T-helper 9 cell (primary cell): ENCODE data around the gene TRIP11.
"Not testable (repeated sequence)": the region's sequence is repeated elsewhere in the genome, so short reads cannot be mapped to it uniquely, and the experiment has no call there.

Experiments
- DNase-seq: peaks from one replicate; pipeline ENCODE4 v3.0.0-alpha.2; 2020
- total RNA-seq, 2 donors: gene quantifications; one replicate each; lab custom pipeline; 2026; lab: John Stamatoyannopoulos, UW

The TRIP11 gene
- total RNA-seq = 53.6 to 127 reads per million in 2 donors

DNA sequence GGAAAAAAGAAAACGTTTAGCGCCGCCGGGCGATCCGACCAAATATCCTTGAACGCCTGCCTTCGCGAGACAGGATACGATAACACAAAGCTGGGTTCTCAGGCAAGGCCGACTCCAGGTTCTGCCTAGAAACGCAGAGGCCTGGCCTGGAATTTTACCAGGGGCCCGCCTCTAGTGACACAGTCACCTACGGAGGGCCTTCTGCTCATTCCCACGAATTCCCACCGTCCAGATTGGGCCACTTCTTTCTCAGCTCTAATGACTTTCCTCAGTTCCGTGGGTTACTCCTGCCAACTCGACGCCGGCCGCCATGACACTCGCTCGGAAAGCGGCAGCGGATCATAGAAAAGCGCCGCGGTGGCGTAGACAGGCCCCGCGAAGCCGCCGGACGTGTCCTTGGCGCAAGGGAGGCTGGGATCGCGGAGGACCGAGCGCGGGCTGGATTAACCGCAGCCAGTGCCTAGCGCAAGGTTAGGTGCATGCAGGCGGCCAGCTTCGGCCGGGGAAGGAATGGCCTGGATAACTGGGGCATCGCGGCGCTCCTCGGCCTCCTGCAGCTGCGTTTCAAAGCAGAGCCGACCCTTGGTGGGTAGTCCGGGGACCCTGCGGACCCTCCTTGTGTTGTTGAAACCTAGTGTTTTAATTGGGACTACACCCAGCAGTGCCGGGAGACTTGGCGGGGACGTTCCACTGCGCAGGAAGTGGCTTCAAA, at the start of gene TRIP11:
TRIP11 (minus strand) TSS at position 341 of the 712 bp plus-strand sequence. CDS start 374 bp downstream, outside the sequence.
- DNase-seq = peak; percentile 92

DNA sequence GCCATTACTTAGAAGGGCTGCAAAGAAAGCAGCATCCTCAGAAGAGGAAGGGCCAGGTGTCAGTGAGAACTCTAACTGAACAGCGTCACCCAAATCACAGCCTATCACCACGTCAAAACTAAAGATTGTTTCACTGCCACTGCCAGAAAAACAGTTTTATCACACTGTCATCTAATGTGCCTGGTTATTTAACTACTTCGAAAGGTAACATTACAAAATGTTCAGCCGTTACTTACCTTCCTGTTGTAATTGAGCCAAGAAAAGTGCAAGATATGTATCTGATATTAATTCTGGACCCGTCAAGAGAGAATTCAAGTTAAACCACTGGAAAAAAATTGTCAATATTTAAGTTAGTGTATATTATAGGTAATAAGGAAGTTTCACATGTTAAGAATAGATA, 48.6 kb upstream of the TRIP11 start:
- DNase-seq = no peak

DNA sequence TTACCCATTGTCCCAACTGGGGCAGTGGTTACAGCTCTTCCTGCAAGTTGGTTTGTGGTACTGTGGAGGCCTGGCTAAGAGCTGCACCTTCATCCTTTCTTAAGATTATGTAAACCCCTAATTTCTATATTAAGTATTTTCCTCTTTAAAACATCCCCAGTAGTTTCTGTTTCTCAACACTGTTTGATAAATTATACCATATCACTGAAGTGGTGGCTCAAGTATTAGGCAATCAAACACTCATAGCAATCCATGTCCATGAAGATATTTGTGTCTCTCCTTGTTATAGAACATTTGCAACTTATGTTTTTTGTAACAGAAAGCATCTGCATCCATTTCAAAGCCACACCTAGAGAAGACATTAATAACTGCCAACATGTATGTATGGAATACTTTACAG, 34.7 kb upstream of the TRIP11 start:
- DNase-seq = no peak

DNA sequence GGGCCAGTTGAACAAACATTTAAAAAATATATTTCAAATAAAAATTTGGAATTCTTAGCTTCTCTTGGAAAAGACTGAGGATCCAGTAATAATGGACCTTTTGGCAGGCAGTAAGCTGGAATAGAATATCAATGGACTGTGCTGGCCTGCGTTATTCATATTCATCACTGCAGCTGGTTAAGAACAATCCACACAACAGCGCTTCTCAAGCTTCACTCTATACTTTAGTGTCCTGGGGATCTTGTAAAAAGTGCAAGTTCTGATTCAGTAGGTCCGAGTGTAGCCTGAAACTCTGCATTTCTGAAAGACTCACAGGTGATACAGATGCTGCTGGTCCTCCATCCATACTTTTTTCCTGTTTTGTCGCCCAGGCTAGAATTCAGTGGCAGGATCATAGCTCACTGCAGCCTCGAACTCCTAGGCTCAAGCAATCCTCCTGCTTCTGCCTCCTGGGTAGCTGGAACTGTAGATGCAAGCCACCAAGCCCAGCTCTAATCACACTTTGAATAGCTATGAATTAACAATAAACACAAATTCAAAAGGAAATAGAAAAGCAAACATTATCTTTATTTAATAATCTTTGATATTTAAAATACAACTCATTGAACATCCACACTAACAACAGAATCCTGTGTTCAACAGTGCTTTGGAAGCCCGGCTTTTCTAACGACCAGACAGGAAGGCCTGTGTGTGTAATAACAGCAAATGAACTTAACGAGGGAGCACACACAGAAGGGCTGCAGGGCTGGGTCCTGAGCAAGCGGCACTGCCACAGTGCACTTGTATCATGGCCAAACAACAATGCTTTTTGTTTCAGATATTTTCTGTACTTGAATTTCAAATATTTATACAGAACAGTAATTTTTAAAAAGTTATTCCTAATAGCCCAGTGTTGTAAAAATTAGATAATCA, 18.4 kb upstream of the TRIP11 start:
- DNase-seq = no peak

DNA sequence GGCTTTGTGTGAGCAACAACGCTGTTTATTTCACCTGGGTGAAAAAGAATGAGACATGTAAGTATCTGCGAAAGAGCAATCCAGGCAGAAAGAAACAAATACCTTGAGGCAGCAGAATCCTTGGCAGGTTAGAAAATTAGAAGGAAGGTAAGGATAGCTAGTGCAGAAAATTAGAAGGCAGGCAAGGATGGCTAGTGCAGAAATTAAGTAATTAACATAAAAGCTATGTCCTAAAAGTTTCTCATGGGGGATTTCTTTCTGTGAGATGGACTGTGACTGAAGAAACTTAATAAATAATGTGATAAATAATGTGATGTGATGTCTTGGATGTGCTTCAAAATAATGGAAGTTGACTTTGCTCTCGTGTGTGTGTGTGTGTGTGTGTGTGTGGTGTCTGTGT, 9.9 kb upstream of the TRIP11 start:
- DNase-seq = no peak

DNA sequence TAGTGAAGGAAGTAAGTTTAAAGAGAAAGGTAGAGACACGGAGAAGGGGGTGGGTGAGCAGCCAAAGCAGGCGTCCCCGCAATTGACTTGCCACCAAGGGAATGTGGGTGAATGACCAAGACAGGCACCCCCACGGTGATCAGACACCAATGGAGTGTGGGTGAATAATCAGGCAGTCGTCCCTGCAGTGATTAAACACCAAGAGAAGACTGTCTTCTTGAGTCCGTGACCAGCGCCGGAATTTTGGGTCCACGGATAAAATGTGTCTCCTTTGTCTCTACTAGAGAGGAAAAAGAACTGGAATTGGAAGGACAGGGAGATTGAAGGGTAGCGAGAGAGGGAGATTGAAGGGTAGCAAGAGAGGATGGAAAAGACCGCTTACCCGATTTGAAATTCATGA, 9.4 kb upstream of the TRIP11 start:
- DNase-seq = not testable (repeated sequence)

DNA sequence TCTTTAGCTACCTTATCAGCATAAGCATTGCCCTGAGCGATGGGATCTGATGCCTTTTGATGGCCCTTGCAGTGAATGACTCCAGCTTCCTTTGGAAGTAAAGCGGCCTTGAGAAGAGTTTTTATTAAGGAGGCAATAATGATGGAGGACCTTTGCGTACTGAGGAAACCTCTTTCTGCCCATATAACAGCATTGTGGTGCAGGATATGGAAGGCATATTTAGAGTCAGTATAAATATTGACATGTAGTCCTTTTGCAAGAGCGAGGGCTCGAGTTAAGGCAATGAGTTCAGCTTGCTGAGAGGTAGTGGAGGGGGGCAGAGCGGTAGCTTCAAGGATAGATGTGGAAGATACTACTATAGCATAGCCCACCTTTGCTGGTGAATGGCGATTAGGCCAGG, 6.0 kb upstream of the TRIP11 start:
- DNase-seq = not testable (repeated sequence)

DNA sequence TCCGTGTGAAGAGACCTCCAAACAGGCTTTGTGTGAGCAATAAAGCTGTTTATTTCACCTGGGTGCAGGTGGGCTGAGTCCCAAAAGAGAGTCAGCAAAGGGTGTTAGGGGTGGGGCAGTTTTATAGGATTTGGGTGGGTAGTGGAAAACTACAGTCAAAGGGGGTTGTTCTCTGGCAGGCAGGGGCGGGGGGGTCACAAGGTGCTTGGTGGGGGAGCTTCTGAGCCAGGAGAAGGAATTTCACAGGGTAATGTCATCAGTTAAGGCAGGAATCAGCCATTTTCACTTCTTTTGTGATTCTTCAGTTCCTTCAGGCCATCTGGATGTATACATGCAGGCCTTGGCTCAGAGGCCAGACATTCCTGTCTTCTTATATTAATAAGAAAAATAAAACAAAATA, 1.9 kb upstream of the TRIP11 start:
- DNase-seq = not testable (repeated sequence)

DNA sequence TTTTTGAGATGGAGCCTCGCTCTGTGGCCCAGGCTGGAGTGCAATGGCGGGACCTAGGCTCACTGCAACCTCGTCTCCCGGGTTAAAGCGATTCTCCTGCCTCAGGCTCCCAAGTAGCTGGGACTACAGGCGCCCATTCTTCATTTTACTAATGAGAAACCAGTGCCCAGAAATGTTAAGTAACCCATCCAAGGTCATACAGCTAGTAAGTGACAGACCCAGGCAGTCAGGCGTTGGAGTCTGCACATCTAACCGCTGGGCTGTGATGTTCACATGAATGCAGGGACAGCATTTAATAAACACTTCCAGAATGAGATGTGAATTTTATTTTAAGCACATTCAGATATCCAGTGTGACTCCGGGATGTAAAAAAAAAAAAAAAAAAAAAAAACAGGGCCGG, 1.3 kb upstream of the TRIP11 start:
- DNase-seq = no peak

DNA sequence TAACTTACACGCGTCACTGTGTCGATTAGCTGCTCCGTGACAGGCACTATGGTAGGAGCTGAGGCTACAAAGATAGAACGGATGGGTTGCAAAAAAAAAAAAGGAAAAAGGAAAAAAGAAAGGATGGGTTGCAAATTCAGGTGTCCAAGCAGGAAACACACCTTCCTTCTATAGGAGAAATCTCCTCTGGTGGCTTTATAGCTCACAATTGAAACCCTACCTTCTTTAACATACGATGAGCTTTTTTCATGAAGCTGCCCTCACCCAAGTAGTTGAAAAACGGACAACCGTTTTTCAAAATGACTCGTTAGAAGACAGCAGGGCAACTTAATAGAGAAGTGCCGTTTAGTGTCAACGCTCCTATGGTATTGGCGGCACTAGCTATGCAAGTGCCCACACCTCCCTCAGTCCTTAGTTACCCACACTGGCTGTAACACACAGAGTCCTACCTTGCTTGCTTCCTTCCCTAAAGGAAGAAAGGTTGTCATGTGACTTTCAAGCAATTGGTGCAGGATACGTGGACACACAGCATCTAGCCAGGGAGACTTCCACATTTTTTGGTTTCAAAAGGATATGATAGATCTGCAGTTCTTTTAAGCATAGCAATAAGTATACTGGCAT, 682 bp upstream of the TRIP11 start:
- no peak for DNase-seq

DNA sequence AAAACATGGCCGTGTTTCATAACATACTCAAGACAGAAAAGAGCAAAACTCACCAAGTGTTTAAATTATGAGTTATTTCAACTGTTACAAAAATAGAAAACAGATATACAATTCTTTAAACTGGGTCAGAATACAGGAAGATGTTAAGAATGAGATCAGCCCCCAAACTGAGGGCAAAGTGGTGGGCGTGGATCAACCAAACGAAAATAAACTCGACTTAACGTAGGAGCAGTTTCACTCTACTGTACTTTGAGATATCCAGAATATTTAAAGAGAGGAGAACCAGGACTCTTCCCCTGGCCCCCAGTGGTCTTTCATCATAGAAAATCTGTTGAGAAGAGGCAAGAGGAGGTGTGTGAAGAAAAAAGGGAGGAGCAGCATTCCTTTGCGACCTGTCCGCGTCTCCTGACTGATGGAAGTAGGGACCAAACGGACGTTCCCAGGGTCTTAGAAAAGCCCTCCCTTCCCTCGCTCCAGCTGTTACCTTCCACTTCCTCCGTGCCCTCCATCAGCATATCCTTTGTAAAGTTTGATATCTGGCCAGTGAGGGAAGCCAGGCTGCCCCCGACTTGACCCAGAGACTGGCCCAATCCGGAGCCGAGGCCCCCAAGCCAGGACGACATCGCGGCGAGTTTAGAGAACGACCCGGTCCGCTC, 668 bp downstream of the TRIP11 start:
- DNase-seq = no peak

DNA sequence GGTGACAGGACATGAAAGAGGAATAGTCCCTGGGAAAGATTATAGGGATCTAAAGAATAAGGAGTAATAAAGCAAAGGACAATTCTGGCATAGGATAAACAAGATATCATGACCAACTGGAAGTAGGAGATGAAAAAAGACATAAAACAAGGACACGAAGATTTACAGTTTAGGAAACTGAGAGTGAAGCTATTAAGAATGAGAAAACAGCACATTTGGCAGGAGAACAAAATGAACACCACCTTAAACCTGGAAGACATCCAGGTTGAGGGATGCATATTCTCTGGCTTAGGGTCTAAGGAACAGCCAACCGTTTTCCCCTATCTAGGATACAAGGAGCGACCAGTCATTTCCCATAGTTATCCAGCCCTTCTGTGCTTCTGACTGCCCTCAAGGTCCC, 1.9 kb downstream of the TRIP11 start:
- no peak for DNase-seq

DNA sequence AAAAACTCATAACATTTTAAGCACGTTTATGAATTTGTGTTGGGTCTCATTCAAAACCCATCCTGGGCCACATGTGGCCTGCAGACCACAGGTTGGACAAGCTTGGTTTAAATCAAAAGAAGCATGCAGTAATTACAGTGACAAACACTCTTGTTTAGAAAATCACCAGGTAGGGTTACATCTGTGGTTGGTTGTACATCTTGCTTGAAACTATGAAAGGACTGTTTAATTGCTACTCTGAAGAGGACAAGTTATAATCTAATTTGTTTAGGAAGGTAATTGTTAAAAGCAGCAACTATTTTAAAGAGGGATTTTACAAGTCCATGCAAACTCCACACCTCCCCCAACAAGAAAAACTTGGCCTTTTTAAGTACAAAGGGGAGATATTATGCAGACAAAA, 4.0 kb downstream of the TRIP11 start:
- DNase-seq = no peak

DNA sequence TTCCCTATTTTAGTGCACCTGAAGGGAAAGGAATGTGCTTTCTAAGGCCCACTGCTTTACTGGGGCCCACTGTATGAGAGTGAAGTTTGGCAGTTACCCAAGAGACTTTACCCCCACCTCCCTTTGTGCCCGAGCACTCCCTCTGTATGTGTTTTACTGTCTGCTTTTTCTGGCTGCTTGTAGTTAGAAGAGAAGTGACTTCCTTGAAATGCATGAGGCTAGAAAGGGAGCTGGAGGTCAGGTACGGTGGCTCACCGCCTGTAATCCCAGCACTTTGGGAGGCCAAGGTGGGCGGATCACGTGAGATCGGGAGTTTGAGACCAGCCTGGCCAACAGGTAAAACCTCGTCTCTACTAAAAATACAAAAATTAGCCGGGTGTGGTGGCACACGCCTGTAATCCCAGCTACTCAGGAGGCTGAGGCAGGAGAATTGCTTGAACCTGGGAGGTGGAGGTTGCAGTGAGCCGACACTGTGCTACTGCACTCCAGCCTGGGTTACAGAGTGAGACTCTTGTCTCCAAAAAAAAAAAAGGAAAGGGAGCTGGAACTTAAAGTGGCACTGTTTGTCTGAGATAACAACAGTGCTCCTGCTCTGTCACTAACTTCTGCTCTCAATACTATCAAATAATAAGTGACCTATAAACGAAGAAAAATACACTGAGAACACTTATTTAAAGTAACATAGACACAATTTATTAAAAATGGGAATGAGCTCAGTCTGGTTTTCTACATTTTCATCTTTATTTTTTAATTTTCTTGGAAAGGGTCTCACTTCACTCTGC, 5.8 kb downstream of the TRIP11 start:
- DNase-seq = no peak

DNA sequence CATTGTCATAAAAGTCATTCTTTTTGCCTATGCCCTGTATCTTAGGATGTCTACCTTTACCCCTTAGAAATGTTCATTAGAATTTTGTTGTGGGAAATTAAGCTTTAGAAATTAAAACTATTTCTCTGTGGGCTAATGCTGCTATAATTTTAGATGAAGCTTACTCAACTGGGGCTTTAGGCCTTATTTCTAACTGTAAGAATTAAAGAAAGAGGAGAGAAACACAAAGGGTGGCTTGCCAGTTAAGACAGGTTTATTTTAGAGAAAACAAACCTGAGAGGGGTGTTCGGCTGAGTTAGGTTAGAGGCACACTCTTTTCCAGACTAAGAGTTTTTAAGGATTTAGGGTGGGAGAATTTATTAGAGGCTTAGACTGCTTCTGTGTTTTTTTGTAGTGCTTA, 6.4 kb downstream of the TRIP11 start:
- DNase-seq = no peak

DNA sequence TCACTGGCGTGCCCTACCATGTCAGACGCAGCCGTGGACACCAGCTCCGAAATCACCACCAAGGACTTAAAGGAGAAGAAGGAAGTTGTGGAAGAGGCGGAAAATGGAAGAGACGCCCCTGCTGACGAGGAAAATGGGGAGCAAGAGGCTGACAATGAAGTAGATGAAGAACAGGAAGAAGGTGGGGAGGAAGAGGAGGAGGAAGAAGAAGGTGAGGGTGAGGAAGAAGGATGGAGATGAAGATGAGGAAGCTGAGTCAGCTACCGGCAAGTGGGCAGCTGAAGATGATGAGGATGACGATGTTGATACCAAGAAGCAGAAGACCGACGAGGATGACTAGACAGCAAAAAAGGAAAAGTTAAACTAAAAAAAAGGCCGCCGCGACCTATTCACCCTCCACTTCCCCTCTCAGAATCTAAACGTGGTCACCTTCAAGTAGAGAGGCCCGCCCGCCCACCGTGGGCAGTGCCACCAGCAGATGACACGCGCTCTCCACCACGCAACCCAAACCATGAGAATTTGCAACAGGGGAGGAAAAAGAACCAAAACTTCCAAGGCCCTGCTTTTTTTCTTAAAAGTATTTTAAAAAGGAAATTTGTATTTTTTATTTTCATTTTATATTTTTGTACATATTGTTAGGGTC, 13.2 kb downstream of the TRIP11 start:
- DNase-seq = no peak

DNA sequence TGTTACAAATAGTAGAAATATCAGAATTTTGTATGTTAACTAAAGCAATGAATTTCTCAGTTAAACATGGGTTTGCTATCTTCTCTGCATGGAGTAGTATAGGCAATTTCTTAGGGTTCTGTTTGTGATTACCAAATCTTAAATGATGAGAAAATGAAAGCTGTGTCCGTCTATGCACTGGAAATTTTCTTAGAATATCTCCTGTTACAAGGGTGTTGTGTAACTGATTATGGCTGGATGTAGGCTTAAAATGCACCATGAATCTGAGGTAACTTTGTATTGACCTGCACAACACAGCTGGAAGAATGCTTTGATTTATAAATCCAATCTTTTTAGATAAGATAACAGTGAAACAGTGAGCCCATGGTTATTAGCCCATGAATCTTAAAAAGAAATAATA, 17.8 kb downstream of the TRIP11 start:
- DNase-seq = no peak

DNA sequence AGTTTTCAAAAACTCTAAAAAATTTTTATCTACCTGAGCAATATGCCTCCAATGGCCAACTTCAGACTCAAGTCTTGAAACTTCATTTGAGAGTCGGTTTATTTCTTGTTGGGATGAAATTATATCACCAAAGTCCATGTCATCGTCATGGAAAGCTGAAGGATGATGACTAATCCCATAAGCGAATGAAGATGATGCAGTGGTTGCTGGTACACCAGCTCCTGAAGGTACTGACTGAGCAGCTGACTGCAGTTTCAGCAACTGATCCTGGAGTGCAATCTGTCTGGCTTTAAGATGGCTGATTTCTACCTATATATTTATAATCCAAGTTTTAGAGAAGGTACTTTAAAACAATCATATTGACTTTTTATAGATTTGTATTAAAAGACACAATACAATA, 18.3 kb downstream of the TRIP11 start:
- no peak for DNase-seq

DNA sequence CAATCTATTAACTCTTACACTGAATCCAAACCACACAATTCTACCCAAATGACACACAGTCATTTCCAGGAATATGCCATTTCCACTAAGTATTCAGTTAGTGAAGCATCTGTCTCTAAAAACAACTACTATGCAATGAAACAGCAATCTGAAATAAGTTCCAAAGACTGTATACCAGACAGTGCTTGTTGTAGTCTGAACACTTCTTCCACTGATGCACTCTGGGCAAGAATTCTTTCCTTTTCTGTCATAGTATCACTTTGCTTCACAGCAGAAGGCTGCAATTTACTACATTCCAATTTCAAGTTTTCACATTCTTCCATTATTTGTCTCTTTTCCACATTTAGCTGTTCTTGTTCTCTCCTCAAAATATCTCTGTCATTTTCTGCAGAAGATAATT, 25.8 kb downstream of the TRIP11 start:
- DNase-seq = no peak

DNA sequence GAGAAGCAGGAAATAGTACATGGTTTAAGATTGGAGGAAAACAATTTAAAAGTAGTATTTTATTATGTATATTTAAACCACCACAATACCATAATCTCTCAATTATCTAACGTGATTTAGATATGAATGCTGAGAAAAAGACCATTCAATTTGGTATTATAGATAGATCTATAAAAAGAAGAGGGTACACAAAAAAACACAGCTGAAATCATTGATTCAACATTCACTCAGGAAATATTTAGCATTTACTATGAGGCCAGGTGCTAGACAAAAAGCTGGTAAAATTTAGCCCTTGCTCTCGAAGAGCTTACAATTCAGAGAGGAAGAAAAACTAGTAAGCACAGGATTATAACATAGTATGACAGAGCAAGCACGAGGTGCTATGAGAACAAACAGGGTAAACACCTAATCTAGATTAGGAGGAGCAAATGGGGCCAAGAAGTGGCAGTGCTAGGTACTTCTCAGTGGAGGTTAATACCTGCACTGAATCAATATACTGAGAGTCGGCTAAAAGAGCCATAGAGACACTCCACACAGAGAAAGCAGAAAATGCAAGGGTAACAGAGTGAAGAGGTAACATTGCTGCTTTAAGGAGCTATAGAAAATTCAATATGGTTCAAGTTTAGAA, 27.6 kb downstream of the TRIP11 start:
- DNase-seq = no peak

DNA sequence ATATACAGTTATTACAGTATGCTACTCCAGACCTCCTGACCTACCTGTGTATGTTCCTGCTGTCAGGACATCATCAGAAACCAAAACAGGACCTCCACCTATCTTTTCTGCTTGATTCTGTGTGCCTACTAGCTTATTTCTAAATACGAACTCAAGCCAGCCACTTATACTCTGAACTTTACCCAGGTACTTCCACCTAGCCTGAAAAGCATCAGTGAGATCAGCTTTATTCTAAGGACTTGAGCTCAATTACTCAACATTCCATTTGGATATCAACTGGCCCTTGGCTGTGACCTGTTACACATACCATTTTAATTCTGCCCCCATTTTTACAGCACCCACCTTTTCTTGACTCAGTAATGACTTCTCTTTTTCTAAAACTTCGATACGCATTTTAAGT, 29.2 kb downstream of the TRIP11 start:
- no peak for DNase-seq
